NCI-H1092 (cell line): ENCODE measurements around the gene USH2A.

Experiments used
- DNase-seq: peaks from one replicate; lab custom pipeline; 2025; lab: John Stamatoyannopoulos, UW

USH2A gene

DNA sequence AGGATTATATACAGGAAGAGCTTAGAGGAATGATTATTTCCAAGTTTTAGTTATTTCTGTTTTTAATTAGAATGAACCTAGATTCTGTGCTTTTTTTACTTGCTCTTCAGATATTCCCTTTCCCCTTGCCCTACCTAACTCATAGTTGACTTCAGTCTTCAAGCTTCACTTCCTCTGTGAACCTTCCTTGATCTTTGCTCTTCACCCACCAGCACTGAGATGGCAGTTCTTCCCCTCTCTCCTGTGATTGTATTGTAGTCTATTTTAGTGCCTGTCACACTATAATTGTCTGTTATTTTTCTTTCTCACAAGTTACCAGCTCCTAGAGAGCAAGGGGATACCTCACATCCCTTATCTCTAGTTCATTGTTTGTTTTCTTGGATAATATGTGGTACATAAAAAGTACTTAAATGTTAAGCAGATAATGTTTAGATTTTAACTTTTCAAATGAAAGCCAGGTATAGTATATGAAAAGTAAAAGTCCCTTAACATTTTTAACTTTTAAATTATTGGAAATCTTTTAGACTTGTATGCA is 822.9 kb downstream of the USH2A start:
- DNase-seq = no peak

DNA sequence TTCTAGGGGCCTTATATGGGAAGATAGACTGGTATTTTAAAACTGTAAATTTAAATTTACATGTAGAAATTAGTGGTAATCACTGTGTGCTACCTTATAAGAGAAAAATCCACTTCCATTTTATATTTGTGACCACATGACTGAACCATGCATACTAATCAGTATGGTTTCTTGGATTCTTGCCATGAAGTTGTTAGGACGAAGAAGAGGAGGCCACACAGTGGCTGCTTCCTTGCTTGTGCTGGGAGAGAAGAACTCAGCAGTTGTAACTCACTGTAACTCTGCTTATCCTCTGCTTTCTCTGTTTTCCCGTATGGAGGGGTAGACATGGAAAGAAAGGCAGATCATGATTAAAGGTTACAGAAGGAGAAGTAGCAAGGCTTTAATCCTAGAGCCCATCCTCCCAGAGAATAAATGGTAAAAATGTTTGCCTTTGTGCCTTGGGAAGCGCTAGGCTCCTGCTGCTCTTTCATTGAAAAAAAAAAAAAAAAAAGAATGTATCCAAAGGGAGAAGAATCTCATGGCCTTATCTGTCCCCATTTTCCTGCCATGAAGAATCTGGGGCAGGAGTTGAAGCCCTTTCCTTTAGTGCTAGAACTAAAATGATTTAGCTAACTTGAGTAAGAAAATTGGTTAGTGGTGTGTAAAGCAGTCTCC is 823.7 kb downstream of the USH2A start:
- DNase-seq = no peak

DNA sequence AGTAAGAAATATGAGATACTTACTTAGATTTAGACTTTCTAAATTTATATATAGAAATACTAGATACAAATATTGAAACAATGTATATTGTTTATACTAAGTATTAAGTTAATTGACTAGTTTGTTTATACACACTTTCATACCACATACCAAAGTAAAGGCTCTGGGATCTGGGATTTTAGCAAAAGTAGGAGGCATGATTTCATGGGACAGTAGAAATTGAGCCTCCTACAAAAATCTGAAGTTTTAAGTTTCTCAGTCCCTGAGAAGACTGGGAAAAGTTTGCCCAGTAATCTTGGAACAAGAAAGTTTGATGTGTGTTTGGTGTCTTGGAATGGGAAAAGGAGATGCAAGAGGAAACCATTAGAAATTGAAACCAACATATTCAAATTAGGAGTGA is 825.3 kb downstream of the USH2A start:
- no peak for DNase-seq

DNA sequence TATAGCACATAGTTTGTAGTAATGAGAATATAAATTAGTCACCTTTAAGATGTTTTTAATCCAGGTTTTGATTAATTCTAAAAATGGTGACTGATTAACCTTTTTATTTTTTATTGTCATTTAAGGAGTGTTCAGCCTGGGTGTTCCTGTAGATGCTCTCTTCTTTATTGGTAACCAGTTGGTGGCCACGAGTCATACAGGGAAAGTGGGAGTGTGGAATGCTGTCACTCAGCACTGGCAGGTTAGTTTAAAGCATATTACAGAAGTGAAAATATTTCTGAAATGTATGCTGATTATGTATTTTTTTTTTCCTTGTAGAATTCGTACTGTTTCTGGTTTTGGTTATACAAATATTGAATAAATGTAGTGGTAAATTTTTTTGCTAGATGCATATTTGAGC is 828.0 kb downstream of the USH2A start:
- no peak for DNase-seq

DNA sequence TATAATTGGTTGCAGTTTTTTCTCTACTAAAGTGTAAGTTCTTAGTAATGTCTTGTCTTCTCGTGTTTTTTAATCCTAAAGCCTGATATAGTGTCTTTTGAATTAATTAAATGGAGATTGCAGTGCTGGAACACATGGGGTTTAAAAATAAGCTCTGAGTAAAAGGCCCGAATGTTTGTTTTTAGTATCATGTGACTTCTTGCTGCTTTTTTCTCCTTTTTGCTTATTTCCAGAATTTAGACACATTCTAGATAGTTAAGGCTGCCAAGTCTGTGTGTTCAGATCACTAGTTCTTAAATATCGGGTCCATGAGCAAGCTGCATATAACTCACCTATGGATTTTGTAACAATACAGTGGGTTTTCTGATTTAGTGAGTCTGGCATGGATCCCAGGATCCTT is 828.6 kb downstream of the USH2A start:
- peak; percentile 4 for DNase-seq

DNA sequence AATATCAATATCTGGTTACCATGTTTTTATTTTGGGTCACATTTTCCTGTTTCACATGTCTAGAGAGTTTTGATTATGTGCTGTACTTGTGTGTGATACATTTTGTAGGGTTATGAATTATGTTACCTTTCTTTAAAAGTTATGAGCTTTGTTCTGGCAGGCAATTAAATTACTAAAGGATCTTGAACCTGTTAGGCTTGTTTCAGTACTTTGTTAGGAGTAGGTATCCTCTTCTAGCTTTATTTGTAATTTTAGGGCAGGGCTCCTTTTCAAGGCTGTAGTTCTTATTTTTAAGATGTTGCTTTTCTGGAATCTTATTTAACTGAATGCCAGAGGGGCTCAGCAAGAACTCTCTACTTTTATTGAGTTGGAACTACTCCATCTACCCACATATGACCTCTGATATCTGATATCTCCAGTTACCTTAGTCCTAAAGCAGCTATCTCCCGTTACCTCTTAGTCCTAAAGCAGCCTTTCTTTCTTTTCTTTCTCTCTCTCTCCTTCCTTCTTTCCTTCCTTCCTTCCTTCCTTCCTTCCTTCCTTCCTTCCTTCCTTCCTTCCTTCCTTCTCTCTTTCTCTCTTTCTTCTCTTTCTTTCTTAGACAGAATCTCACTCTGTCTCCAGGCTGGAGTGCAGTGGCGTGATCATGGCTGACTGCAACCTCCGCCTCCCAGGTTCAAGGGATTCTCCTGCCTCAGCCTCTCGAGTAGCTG is 832.3 kb downstream of the USH2A start:
- DNase-seq = no peak

DNA sequence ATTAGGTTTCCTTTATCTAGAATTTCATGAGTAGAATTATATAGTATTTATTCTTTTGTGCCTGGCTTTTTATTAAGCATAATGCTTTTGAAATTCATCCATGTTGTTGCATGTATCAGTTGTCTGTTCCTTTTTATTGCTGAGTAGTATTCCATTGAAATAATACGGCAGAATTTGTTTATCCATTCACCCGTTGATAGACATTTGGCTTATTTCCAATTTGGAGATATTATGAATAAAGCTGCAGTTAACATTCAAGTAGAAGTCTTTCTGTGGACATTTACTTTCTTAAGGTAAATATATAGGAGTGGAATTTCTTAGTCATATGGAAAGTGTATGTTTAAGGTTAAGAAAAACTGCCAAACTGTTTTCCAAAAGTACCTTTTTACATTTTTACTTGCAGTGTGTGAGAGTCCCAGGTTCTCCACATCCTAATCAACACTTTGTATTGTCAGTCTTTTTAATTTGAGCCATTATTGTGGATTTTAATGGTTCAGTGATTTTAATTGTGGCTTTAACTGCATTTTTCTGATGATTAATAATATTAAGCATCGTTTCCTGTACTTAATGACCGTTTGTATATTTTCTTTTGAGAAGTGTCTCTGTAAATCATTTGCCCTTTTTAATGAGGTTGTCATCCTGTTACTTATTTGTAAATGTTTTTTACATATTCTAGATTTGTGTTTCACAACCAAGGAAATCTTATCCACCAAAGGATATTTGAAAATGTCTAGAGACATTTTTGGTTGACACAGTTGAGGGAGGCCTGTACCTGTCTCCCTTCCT is 833.4 kb downstream of the USH2A start:
- DNase-seq = no peak

DNA sequence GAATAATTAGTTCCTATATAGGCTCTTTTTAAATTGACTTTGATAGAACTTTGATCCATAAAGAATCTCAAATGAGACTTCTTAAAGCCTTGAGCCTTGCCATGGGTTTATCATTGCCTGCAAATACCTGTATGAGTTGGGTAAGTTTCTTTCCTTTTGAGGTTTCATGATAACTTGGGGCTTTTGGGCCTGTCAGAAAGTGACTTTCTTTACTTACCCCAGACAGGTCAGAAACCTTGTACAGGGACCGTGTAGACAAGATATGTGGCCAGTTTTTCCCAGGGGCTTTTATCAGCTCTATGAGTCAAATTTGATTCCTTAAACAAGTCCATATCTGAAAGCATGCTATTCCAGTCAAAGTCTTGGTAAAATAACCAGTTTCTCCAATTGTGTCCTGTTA is 838.9 kb downstream of the USH2A start:
- DNase-seq = no peak

DNA sequence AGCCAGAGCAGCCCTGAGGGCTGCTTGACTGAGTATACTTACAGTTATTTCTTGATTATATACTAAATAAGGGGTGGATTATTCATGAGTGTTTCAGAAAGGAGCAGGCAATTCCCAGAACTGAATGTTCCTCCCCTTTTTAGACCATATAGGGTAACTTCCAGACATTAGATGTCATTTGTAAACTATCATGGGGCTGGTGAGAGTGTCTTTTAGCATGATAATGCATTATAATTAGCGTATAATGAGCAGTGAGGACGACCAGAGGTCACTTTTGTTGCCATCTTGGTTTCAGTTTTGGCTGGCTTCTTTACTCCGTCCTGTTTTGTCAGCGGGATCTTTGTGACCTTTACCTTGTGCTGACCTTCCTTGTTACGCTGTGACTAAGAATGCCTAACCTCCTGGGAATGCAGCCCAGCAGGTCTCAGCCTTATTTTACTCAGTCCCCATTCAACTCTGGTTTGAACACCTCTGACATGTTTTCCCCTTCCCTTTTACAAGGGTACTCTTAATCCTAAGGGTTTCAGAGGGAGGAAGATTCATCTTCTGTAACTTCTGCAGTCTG is 840.0 kb downstream of the USH2A start:
- DNase-seq = no peak

DNA sequence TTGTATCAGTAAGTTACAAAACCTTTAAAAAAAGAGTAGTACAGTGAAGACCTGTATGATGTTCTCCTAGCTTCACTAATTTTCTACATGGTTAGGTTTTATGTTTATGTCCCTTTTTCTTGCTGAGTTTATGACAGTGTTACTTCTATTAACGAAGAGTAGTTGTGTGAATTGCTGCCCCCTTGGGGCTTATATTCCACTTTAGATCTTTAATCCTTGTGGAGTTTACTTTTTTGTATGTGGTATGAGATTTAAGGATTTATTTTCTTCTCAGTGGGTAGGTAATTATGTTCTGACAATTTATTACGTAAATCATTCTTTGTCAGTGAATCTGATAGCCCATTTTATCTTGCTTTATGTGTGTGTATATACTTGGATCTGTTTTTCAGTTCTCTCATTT is 841.4 kb downstream of the USH2A start:
- DNase-seq = no peak
